HTERT RPE-1 (cell line): Measurements from ENCODE around the gene ANKRD23.
"Not testable (repeated sequence)": the region's sequence is repeated elsewhere in the genome, so short reads cannot be mapped to it uniquely, and the experiment has no call there.

Source experiments
- in situ Hi-C: fragments of 300-500 bp; cut with MboI; formaldehyde crosslinking; loops from 4 replicates; pipeline ENCODE4 v1.14.3; 2020; ENCODE audit warnings: low sequenced_read_pairs

The ANKRD23 gene

GRCh38 chr2:96864343-96865091, 20.7 kb upstream of the ANKRD23 start:
- in situ Hi-C loops = no loop called here

GRCh38 chr2:96863575-96864342, 19.9 kb upstream of the ANKRD23 start:
- in situ Hi-C loops = no loop called here

- in situ Hi-C loops = not testable (repeated sequence)
Measured at GRCh38 chr2:96863056-96863455, 19.2 kb upstream of the ANKRD23 start.

GRCh38 chr2:96861074-96861473, 17.3 kb upstream of the ANKRD23 start:
- in situ Hi-C loops = no loop called here

- in situ Hi-C loops = no loop called here
Measured at GRCh38 chr2:96860065-96861029, 16.5 kb upstream of the ANKRD23 start.

GRCh38 chr2:96859681-96860064, 15.9 kb upstream of the ANKRD23 start:
- in situ Hi-C loops = no loop called here

- in situ Hi-C loops = no loop called here
Measured at GRCh38 chr2:96859099-96859649, 15.4 kb upstream of the ANKRD23 start.

- in situ Hi-C loops = no loop called here
Measured at GRCh38 chr2:96857667-96858372, 14.0 kb upstream of the ANKRD23 start, which contains the start of gene ANKRD39. ANKRD39 (minus strand) TSS chr2:96858016; CDS start chr2:96857987, 29 bp downstream.

GRCh38 chr2:96856776-96857666, 13.2 kb upstream of the ANKRD23 start:
- in situ Hi-C loops = no loop called here

- in situ Hi-C loops = no loop called here
Measured at GRCh38 chr2:96853321-96853720, 9.5 kb upstream of the ANKRD23 start.

GRCh38 chr2:96852667-96853066, 8.8 kb upstream of the ANKRD23 start:
- in situ Hi-C loops = no loop called here

GRCh38 chr2:96848264-96848663, 4.4 kb upstream of the ANKRD23 start:
- in situ Hi-C loops = no loop called here

- in situ Hi-C loops = no loop called here
Measured at GRCh38 chr2:96847586-96847985, 3.8 kb upstream of the ANKRD23 start.

GRCh38 chr2:96846825-96847224, 3.0 kb upstream of the ANKRD23 start:
- in situ Hi-C loops = no loop called here

GRCh38 chr2:96844405-96844808, 586 bp upstream of the ANKRD23 start:
- in situ Hi-C loops = no loop called here

GRCh38 chr2:96842600-96842999, 1.2 kb downstream of the ANKRD23 start:
- in situ Hi-C loops = no loop called here

- in situ Hi-C loops = no loop called here
Measured at GRCh38 chr2:96841701-96842495, 1.9 kb downstream of the ANKRD23 start.
